Measurements from ENCODE around the gene ASF1B. TPM values are rescaled to one million over a fixed set of nuclear protein-coding genes. Genes with fewer than 3 reads are reported as not detected.

The ASF1B gene
- total RNA-seq, 1 experiment from 2014 or later, result 78.1 TPM

DNA sequence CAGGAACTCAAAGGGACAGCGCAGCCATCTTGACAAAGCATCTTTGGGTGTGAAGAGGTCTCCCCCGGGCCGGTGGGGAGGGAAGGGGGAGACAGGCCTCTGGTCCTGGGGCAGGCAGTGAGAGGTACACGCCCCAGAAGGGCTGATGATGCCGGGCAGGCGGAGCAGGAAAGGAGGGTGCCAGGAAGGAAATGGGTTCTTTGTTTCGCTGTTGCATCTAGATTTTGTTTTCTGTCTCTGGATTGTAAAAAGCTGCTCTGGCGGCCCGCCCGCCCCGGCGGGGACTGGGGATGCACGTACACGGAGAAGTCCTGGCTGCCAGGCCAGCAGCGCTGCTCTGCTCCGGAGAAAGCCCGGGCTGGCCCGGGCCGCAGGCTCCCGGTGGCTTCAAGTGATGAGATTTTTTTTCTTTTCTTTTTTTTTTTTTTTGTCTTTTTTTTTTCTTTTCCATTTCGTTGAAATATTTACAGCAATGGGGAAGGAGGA lies 13.2 kb upstream of the ASF1B start (continued):
- TF ChIP-seq TCF7L2 (IDR thresholded peaks at IDR 0.05; ENCODE audit: borderline replicate concordance, extremely low read depth, insufficient read depth, insufficient read length), result no peak

DNA sequence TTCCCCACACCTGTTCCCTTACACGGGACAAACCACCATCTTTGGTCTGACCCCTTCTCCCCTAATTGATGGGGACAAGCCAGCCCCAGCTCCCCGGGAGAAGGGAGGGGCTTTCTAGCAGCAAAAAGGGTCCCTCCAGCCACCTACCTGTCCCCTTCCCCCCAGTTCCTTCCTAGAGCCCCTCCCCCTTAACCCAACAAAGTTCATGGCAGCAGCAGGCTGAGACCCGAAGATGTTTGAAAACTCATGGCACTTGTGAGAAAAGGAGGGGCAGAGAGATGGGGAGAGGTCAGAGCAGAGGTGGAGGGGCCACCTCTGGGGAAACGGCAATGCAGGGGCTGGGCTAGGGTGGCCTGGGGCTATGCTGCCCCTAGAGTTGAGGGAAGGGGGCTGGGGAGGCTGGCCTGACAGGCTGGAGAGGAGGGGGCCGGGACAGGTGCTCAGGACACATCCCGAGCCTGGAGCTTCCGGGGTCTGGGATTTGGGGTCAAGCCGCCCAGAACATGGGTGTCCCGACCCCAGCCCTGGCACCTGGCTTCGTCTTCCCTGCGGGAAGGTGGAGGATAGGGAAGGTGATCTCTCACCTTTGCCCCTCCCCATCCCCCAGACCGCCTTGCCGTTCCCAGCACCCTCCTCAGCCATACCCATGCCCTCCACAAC lies 12.5 kb upstream of the ASF1B start:
- ChIA-PET POLR2A (interaction anchor here (0.8 kb wide), 1 partner anchor 12 kb away, joined by 3 read pairs; the partner anchor contains the start of gene ASF1B), CTCF (interaction anchor here (0.8 to 1.9 kb wide), 4 partner anchors 9 to 257 kb away, joined by 4 to 15 read pairs (median 7); partner anchors contain the start of gene ASF1B)
- no peak for ATAC-seq

More for the DNA sequence above, 12.5 kb upstream of the ASF1B start:
- no peaks in the 10 kb centered on the region for H3K79me2 ChIP-seq (ENCODE audit: insufficient read depth, low read length)
- H3K4me1 ChIP-seq (ENCODE audit: control insufficient read depth in 1 of 2, insufficient read depth in 2 of 2, low read length in 2 of 2), result peaks cover 5 to 15% of the 10 kb centered on the region in 2 experiments; a peak in 3 of 4 replicates
- H2AFZ ChIP-seq (ENCODE audit: low read depth, low read length, poor library complexity, severe bottlenecking), result no peak overlapping the region
- RAD21 ChIA-PET (ENCODE audit: low non-redundant PET in 1 of 2, low total read pairs in 2 of 2, uncharacterized antibody in 2 of 2, unreplicated experiment in 2 of 2), result interaction anchor here in 1 of 2 experiments (0.8 kb wide), 1 partner anchor 257 kb away, joined by 3 read pairs; no protein-coding TSS in a partner anchor
- TF ChIP-seq ATF3 (IDR thresholded peaks at IDR 0.05), result no peak
- no peak for TF ChIP-seq ZFX (IDR thresholded peaks at IDR 0.05)
- intact Hi-C loops (cut with micrococcal nuclease), result loop anchor here (1.0 kb wide), 1 partner anchor 199 kb away; no protein-coding TSS in a partner anchor
- H3K9me2 ChIP-seq (ENCODE audit: insufficient read depth), result no peaks in the 10 kb centered on the region
- H3K27ac ChIP-seq (ENCODE audit: low read depth, low read length), result peak overlapping the region; percentile 28; the same call in 1 of the 2 replicates
- peaks cover 10 to 19% of the 10 kb centered on the region in 2 experiments for H3K36me3 ChIP-seq (ENCODE audit: control insufficient read depth in 1 of 2, insufficient read depth in 2 of 2, low read length in 2 of 2)
- DNase-seq (ENCODE audit: low read depth, low spot score), result no peak
- no peaks in the 10 kb centered on the region for H3K27me3 ChIP-seq (ENCODE audit: insufficient read depth, low read length)
- H4K20me1 ChIP-seq (ENCODE audit: insufficient read depth), result no peaks in the 10 kb centered on the region
- H3K9me3 ChIP-seq (ENCODE audit: control insufficient read depth in 1 of 2, insufficient read depth in 1 of 2, low read depth in 1 of 2, low read length in 2 of 2), result no peaks in the 10 kb centered on the region
- BruUV-seq (replicated peaks), result no TSS peak
- 0 out of 2 replicates have a peak overlapping the region, but pooled peaks have one; percentile 25 for H3K9ac ChIP-seq (ENCODE audit: low read length)
- peak overlapping the region; percentile 42 for H3K4me2 ChIP-seq (ENCODE audit: low read length)
- no peak overlapping the region for H3K4me3 ChIP-seq (replicated peaks in 1 of 2; ENCODE audit: low read depth in 1 of 2, low read length in 2 of 2)

All from HCT116 (cell line).